ENCODE data around the gene RNF40.

DNA sequence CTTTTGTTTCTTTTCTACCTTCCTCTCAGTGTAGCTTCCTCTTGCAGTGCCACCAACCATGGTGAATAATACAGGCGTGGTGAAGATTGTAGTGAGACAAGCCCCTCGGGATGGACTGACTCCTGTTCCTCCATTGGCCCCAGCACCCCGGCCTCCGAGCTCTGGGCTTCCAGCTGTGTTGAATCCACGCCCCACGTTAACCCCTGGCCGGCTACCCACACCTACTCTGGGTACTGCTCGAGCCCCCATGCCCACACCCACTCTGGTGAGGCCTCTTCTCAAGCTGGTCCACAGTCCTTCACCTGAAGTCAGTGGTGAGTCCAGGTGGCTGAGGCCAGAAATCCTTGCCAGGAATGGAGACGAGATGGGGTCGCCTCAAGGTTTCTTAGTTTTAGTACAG, 39.2 kb upstream of the RNF40 start:
- TF ChIP-seq, protein P1, sequence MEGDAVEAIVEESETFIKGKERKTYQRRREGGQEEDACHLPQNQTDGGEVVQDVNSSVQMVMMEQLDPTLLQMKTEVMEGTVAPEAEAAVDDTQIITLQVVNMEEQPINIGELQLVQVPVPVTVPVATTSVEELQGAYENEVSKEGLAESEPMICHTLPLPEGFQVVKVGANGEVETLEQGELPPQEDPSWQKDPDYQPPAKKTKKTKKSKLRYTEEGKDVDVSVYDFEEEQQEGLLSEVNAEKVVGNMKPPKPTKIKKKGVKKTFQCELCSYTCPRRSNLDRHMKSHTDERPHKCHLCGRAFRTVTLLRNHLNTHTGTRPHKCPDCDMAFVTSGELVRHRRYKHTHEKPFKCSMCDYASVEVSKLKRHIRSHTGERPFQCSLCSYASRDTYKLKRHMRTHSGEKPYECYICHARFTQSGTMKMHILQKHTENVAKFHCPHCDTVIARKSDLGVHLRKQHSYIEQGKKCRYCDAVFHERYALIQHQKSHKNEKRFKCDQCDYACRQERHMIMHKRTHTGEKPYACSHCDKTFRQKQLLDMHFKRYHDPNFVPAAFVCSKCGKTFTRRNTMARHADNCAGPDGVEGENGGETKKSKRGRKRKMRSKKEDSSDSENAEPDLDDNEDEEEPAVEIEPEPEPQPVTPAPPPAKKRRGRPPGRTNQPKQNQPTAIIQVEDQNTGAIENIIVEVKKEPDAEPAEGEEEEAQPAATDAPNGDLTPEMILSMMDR (IDR thresholded peaks at IDR 0.05), result no peak
- TF ChIP-seq POLR2A (IDR thresholded peaks at IDR 0.05), result no peak

Measured in Peyer's patch (tissue), 4 donors.